GM10248 (cell line): ENCODE data around the gene COX4I2.
"Not testable (repeated sequence)": the region's sequence is repeated elsewhere in the genome, so short reads cannot be mapped to it uniquely, and the experiment has no call there.

Experiments used
- CTCF ChIA-PET: fragments of 300-600 bp; sonication (Branson Sonifier 250); formaldehyde crosslinking; extraction: SDS; loops from one replicate; lab custom pipeline; 2021; ENCODE audit warnings: antibody characterized with exemption; lab: Yijun Ruan, JAX
- POLR2A ChIA-PET: fragments of 350-650 bp; sonication (Branson Sonifier 250); formaldehyde crosslinking; extraction: SDS; loops from one replicate; lab custom pipeline; 2020; ENCODE audit warnings: antibody characterized with exemption; lab: Yijun Ruan, JAX
- DNase-seq: peaks from one replicate; pipeline ENCODE4 v3.0.0; 2012; ENCODE audit errors: extremely low spot score
- CTCF ChIP-seq: IDR thresholded peaks from 2 replicates; pipeline ENCODE4 v1.5.1; 2012; ENCODE audit warnings: mild to moderate bottlenecking, low read depth; ENCODE audit errors: extremely low read depth, missing control alignments, control extremely low read depth

Gene COX4I2

GRCh38 chr20:31641391-31641790 lies 3.7 kb downstream of the COX4I2 start:
- POLR2A ChIA-PET, result no interaction called here
- TF ChIP-seq CTCF, result no peak
- DNase-seq, result no peak
- CTCF ChIA-PET, result interaction anchor here (1.0 to 5.1 kb wide), 5 partner anchors 9 to 82 kb away, joined by 3 to 45 read pairs (median 4); partner anchors contain the start of gene BCL2L1

- CTCF ChIA-PET, result interaction anchor here (3.8 to 5.1 kb wide), 2 partner anchors 10 to 18 kb away, joined by 28 to 37 read pairs; no protein-coding TSS in a partner anchor
- POLR2A ChIA-PET, result no interaction called here
- DNase-seq, result no peak
- TF ChIP-seq CTCF, result no peak
Measured at GRCh38 chr20:31642837-31643236, 5.1 kb downstream of the COX4I2 start.

GRCh38 chr20:31643522-31643921 lies 5.8 kb downstream of the COX4I2 start:
- CTCF ChIA-PET, result interaction anchor here (2.3 to 3.8 kb wide), 2 partner anchors 10 to 80 kb away, joined by 9 to 28 read pairs; no protein-coding TSS in a partner anchor
- no peak for TF ChIP-seq CTCF
- no peak for DNase-seq
- POLR2A ChIA-PET, result no interaction called here

GRCh38 chr20:31644701-31645100 lies 7.0 kb downstream of the COX4I2 start:
- DNase-seq, result no peak
- CTCF ChIA-PET, result interaction anchor here (1.0 to 6.3 kb wide), 5 partner anchors 9 to 79 kb away, joined by 3 to 41 read pairs (median 9); no protein-coding TSS in a partner anchor
- no peak for TF ChIP-seq CTCF
- POLR2A ChIA-PET, result no interaction called here

GRCh38 chr20:31648104-31648503 lies 10.4 kb downstream of the COX4I2 start:
- POLR2A ChIA-PET, DNase-seq: not testable (repeated sequence)
- CTCF ChIA-PET, result interaction anchor here (1.2 to 6.3 kb wide), 6 partner anchors 13 to 78 kb away, joined by 3 to 41 read pairs (median 11); no protein-coding TSS in a partner anchor

GRCh38 chr20:31652917-31653396 lies 15.2 kb downstream of the COX4I2 start:
- DNase-seq, result no peak
- ChIA-PET CTCF (interaction anchor here (1.4 to 2.4 kb wide), 3 partner anchors 9 to 70 kb away, joined by 3 to 12 read pairs (median 8); no protein-coding TSS in a partner anchor), POLR2A (interaction anchor here (0.7 kb wide), 1 partner anchor 1478 kb away, joined by 4 read pairs; no protein-coding TSS in a partner anchor)
- no peak for TF ChIP-seq CTCF

GRCh38 chr20:31653561-31653960 lies 15.8 kb downstream of the COX4I2 start:
- POLR2A ChIA-PET, result no interaction called here
- TF ChIP-seq CTCF, result no peak
- DNase-seq, result no peak
- CTCF ChIA-PET, result interaction anchor here (1.0 to 2.4 kb wide), 6 partner anchors 8 to 93 kb away, joined by 3 to 12 read pairs (median 3); partner anchors contain the start of gene BCL2L1
